GM12891 (cell line): Measurements from ENCODE around the gene CEBPG. TPM values are rescaled to one million over a fixed set of nuclear protein-coding genes. Genes with fewer than 3 reads are reported as not detected.

Experiments used
- DNase-seq: peaks from one replicate; pipeline ENCODE4 v3.0.0; 2011; ENCODE audit warnings: low spot score; ENCODE audit not compliant: insufficient read length
- FAIRE-seq: peaks from 2 replicates; lab custom pipeline; 2011; peaks lifted over from hg19 to GRCh38; lab: Jason Lieb, UNC
- PAX5 ChIP-seq: IDR thresholded peaks from 2 replicates; pipeline ENCODE4 v1.6.1; 2011; ENCODE audit warnings: low read length, moderate library complexity, mild to moderate bottlenecking; ENCODE audit not compliant: insufficient read depth, severe bottlenecking
- POLR2A ChIP-seq: IDR thresholded peaks from 2 replicates; pipeline ENCODE4 v1.6.1; 2011; ENCODE audit warnings: low read depth, low read length, control low read depth
- POLR2AphosphoS5 ChIP-seq: IDR thresholded peaks from 2 replicates; pipeline ENCODE4 v1.6.1; 2011; ENCODE audit warnings: low read depth, low read length, control low read depth
- POU2F2 ChIP-seq: IDR thresholded peaks from 2 replicates; pipeline ENCODE4 v1.6.1; 2011; ENCODE audit warnings: low read depth, mild to moderate bottlenecking, control low read depth, low read length, moderate library complexity
- SPI1 ChIP-seq: IDR thresholded peaks from 2 replicates; pipeline ENCODE4 v1.6.1; 2011; ENCODE audit warnings: low read depth, low read length, control low read depth
- TAF1 ChIP-seq: IDR thresholded peaks from 2 replicates; pipeline ENCODE4 v1.6.1; 2011; ENCODE audit warnings: low read depth, low read length, control low read depth
- polyA plus RNA-seq: library from polyadenylated mRNA; unstranded; fragments of >200 nt; gene quantifications from one replicate; pipeline ENCODE4 v1.2.1, GENCODE V29; 2012; ENCODE audit warnings: low read depth, missing spikeins, inconsistent platforms; ENCODE audit not compliant: missing spikeins

Gene CEBPG
- 9.6 TPM for polyA plus RNA-seq

- TF ChIP-seq TAF1 (0 out of 2 replicates have a peak, but pooled peaks have one; percentile 30), PAX5 (peak; percentile 97), POLR2AphosphoS5 (peak; percentile 78), POU2F2 (0 out of 2 replicates have a peak, but pooled peaks have one; percentile 31), POLR2A (peak; percentile 70), SPI1 (no peak)
- FAIRE-seq (peak; percentile 96), DNase-seq (peak; percentile 95)
Observed at GRCh38 chr19:33373453-33374235, at the start of gene CEBPG. CEBPG (plus strand) TSS chr19:33373709; CDS start chr19:33379240, 5,531 bp downstream.

GRCh38 chr19:33324628-33325027 lies 48.9 kb upstream of the CEBPG start:
- FAIRE-seq, result no peak
- TF ChIP-seq TAF1 (no peak), POLR2A (no peak), SPI1 (no peak), POU2F2 (no peak), PAX5 (no peak), POLR2AphosphoS5 (no peak)
- DNase-seq, result no peak

GRCh38 chr19:33325920-33326319 lies 47.6 kb upstream of the CEBPG start:
- no peak for TF ChIP-seq SPI1
- no peak for TF ChIP-seq POU2F2
- TF ChIP-seq TAF1, result no peak
- TF ChIP-seq PAX5, result no peak
- no peak for TF ChIP-seq POLR2A
- no peak for TF ChIP-seq POLR2AphosphoS5
- FAIRE-seq, result no peak
- DNase-seq, result no peak

- FAIRE-seq, result no peak
- no peak for DNase-seq
- TF ChIP-seq SPI1 (no peak), POLR2A (no peak), TAF1 (no peak), POLR2AphosphoS5 (no peak), PAX5 (no peak), POU2F2 (no peak)
Observed at GRCh38 chr19:33329060-33329459, 44.4 kb upstream of the CEBPG start.

- DNase-seq (no peak), FAIRE-seq (no peak)
- no peak for TF ChIP-seq TAF1
- no peak for TF ChIP-seq PAX5
- no peak for TF ChIP-seq POLR2AphosphoS5
- TF ChIP-seq SPI1, result no peak
- no peak for TF ChIP-seq POU2F2
- TF ChIP-seq POLR2A, result no peak
Observed at GRCh38 chr19:33329736-33330135, 43.8 kb upstream of the CEBPG start.

GRCh38 chr19:33332248-33332647 lies 41.3 kb upstream of the CEBPG start:
- FAIRE-seq (no peak), DNase-seq (no peak)
- TF ChIP-seq POLR2A, result no peak
- no peak for TF ChIP-seq SPI1
- TF ChIP-seq POLR2AphosphoS5, result no peak

GRCh38 chr19:33333151-33333550 lies 40.4 kb upstream of the CEBPG start:
- FAIRE-seq, result no peak
- DNase-seq, result no peak
- no peak for TF ChIP-seq POLR2AphosphoS5
- TF ChIP-seq POLR2A, result no peak
- TF ChIP-seq TAF1, result no peak
- no peak for TF ChIP-seq SPI1
- TF ChIP-seq PAX5, result no peak
- no peak for TF ChIP-seq POU2F2

GRCh38 chr19:33333642-33334041 lies 39.9 kb upstream of the CEBPG start:
- FAIRE-seq (no peak), DNase-seq (no peak)
- TF ChIP-seq PAX5, result no peak
- TF ChIP-seq POLR2AphosphoS5, result no peak
- TF ChIP-seq SPI1, result no peak
- no peak for TF ChIP-seq POU2F2
- no peak for TF ChIP-seq TAF1
- no peak for TF ChIP-seq POLR2A

GRCh38 chr19:33334271-33334670 lies 39.2 kb upstream of the CEBPG start:
- FAIRE-seq (no peak), DNase-seq (no peak)
- TF ChIP-seq TAF1, result no peak
- no peak for TF ChIP-seq SPI1
- TF ChIP-seq POLR2A, result no peak
- TF ChIP-seq PAX5, result no peak
- no peak for TF ChIP-seq POLR2AphosphoS5
- no peak for TF ChIP-seq POU2F2

GRCh38 chr19:33335446-33335845 lies 38.1 kb upstream of the CEBPG start:
- DNase-seq, result no peak
- TF ChIP-seq POLR2AphosphoS5 (no peak), POU2F2 (no peak), TAF1 (no peak), PAX5 (no peak), POLR2A (no peak), SPI1 (no peak)
- FAIRE-seq, result no peak
